Measurements from ENCODE around the gene SMIM10. TPM values are rescaled to one million over a fixed set of nuclear protein-coding genes. Genes with fewer than 3 reads are reported as not detected.
A peak's percentile ranks its signal among the peaks of the same experiment; 100 is the strongest.
"Not testable (repeated sequence)": the region's sequence is repeated elsewhere in the genome, so short reads cannot be mapped to it uniquely, and the experiment has no call there.

SMIM10 gene
- total RNA-seq: 6.4 TPM
- long read RNA-seq, partial matches to known transcripts: 0 of 4 reads
- long read RNA-seq, other reads (novel, unspliced or antisense): 0 of 4 reads

- intact Hi-C loops (cut with DNase I): loop anchor here (10.0 kb wide), 1 partner anchor 186 kb away; a partner anchor contains a TSS
- DNase-seq (ENCODE audit: missing footprints) (peak; percentile 86), ATAC-seq (peak; percentile 99)
These were observed at the start of gene SMIM10 for GRCh38 chrX:134990801-134991481. TSS of gene SMIM10 (plus strand) at chrX:134990991. CDS start at chrX:134991096, 105 bp downstream.

- ATAC-seq; DNase-seq (ENCODE audit: missing footprints); intact Hi-C loops (cut with DNase I): not testable (repeated sequence)
These were observed 44.4 kb upstream of the SMIM10 start for GRCh38 chrX:134946364-134946763.

GRCh38 chrX:134948333-134949241 lies 42.2 kb upstream of the SMIM10 start:
- DNase-seq (ENCODE audit: missing footprints) (no peak), ATAC-seq (no peak)
- intact Hi-C loops (cut with DNase I): no loop called here

GRCh38 chrX:134949271-134949670 lies 41.5 kb upstream of the SMIM10 start:
- ATAC-seq: no peak
- DNase-seq (ENCODE audit: missing footprints): no peak
- intact Hi-C loops (cut with DNase I): no loop called here

GRCh38 chrX:134957836-134958235 lies 33.0 kb upstream of the SMIM10 start:
- intact Hi-C loops (cut with DNase I): no loop called here
- DNase-seq (ENCODE audit: missing footprints) (no peak), ATAC-seq (no peak)

GRCh38 chrX:134960366-134960765 lies 30.4 kb upstream of the SMIM10 start:
- intact Hi-C loops (cut with DNase I): not testable (repeated sequence)

GRCh38 chrX:134963041-134963440 lies 27.8 kb upstream of the SMIM10 start:
- ATAC-seq (no peak), DNase-seq (ENCODE audit: missing footprints) (no peak)
- intact Hi-C loops (cut with DNase I): no loop called here

More at GRCh38 chrX:134960366-134960765, 30.4 kb upstream of the SMIM10 start:
- DNase-seq (ENCODE audit: missing footprints); ATAC-seq: not testable (repeated sequence)

GRCh38 chrX:134969726-134970125 lies 21.1 kb upstream of the SMIM10 start:
- no peak for ATAC-seq
- no peak for DNase-seq (ENCODE audit: missing footprints)
- intact Hi-C loops (cut with DNase I): no loop called here

GRCh38 chrX:134971926-134972325 lies 18.9 kb upstream of the SMIM10 start:
- ATAC-seq (no peak), DNase-seq (ENCODE audit: missing footprints) (no peak)
- intact Hi-C loops (cut with DNase I): no loop called here

- intact Hi-C loops (cut with DNase I): no loop called here
- DNase-seq (ENCODE audit: missing footprints) (no peak), ATAC-seq (no peak)
These were observed 15.3 kb upstream of the SMIM10 start for GRCh38 chrX:134975516-134975915.

- no peak for ATAC-seq
- DNase-seq (ENCODE audit: missing footprints): no peak
- intact Hi-C loops (cut with DNase I): no loop called here
These were observed 8.9 kb upstream of the SMIM10 start for GRCh38 chrX:134981910-134982309.

GRCh38 chrX:134982748-134983147 lies 8.0 kb upstream of the SMIM10 start:
- intact Hi-C loops (cut with DNase I): no loop called here
- DNase-seq (ENCODE audit: missing footprints): no peak
- ATAC-seq: no peak

GRCh38 chrX:134985479-134985878 lies 5.3 kb upstream of the SMIM10 start:
- DNase-seq (ENCODE audit: missing footprints): no peak
- intact Hi-C loops (cut with DNase I): no loop called here
- no peak for ATAC-seq

GRCh38 chrX:134990475-134990800 lies 353 bp upstream of the SMIM10 start:
- DNase-seq (ENCODE audit: missing footprints) (no peak), ATAC-seq (peak; percentile 32)
- intact Hi-C loops (cut with DNase I): loop anchor here (10.0 kb wide), 1 partner anchor 186 kb away; a partner anchor contains a TSS

- intact Hi-C loops (cut with DNase I): loop anchor here (2.0 to 10.0 kb wide), 2 partner anchors 31 to 193 kb away; a partner anchor contains a TSS
- ATAC-seq (no peak), DNase-seq (ENCODE audit: missing footprints) (no peak)
These were observed 6.9 kb downstream of the SMIM10 start for GRCh38 chrX:134997646-134998045.

GRCh38 chrX:134998246-134998645 lies 7.5 kb downstream of the SMIM10 start:
- ATAC-seq: no peak
- intact Hi-C loops (cut with DNase I): loop anchor here (2.0 to 10.0 kb wide), 2 partner anchors 31 to 193 kb away; a partner anchor contains a TSS

GRCh38 chrX:134999469-134999868 lies 8.7 kb downstream of the SMIM10 start:
- DNase-seq (ENCODE audit: missing footprints) (no peak), ATAC-seq (peak; percentile 49)
- intact Hi-C loops (cut with DNase I): loop anchor here (2.0 to 10.0 kb wide), 2 partner anchors 33 to 195 kb away; a partner anchor contains a TSS

More at GRCh38 chrX:134998246-134998645, 7.5 kb downstream of the SMIM10 start:
- no peak for DNase-seq (ENCODE audit: missing footprints)

- no peak for ATAC-seq
- intact Hi-C loops (cut with DNase I): no loop called here
- DNase-seq (ENCODE audit: missing footprints): no peak
These were observed 9.7 kb downstream of the SMIM10 start for GRCh38 chrX:135000516-135000915.

- peak; percentile 93 for DNase-seq (ENCODE audit: missing footprints)
- ATAC-seq: peak; percentile 99
- intact Hi-C loops (cut with DNase I): no loop called here
These were observed 13.3 kb downstream of the SMIM10 start for GRCh38 chrX:135003876-135004623.
